Measurements from ENCODE around the gene NIP7.

DNA sequence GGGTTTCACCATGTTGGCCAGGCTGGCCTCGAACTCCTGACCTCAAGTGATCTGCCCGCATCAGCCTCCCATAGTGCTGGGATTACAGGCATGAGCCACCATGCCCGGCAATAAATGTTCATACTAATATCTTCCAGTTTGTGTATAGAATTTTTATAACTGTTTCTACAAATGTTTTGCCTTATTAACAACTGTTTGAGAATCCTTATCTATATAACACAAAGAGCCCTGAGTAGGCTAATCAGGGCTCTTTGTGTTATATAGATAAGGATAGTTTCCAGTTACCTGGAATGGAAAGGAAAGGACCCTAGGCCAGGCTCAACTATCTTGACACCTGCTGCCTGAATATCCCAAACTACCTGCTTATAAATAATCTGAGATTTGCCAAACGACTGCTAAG, 29.3 kb downstream of the NIP7 start:
- TF ChIP-seq POLR2A (IDR thresholded peaks at IDR 0.05; ENCODE audit: low read depth, low read length) (no peak), EZH2 (IDR thresholded peaks at IDR 0.05; ENCODE audit: borderline replicate concordance, low read depth, low read length, severe bottlenecking) (no peak), MAX (IDR thresholded peaks at IDR 0.05; ENCODE audit: insufficient read depth, insufficient read length) (no peak), CTCF (IDR thresholded peaks at IDR 0.05; ENCODE audit: extremely low read depth in 1 of 2, insufficient read depth in 1 of 2, low read depth in 1 of 2, low read length in 2 of 2) (no peak), FOS (IDR thresholded peaks at IDR 0.05; ENCODE audit: borderline replicate concordance, insufficient read depth, low read length) (no peak), GATA2 (IDR thresholded peaks at IDR 0.05; ENCODE audit: insufficient read depth, insufficient read length, low read depth, low read length) (no peak), POLR2AphosphoS5 (IDR thresholded peaks at IDR 0.05; ENCODE audit: insufficient read depth, low read depth, low read length) (no peak)
